Posterior cingulate gyrus (tissue), 11 donors: ENCODE measurements around the gene CISH.

Experiments used
- DNase-seq, 10 donors: peaks; one replicate each; pipeline versions ENCODE4 v3.0.0 to v3.0.0-alpha.2; 2020 to 2021; ENCODE audit warnings: mixed read lengths in 3 of 10
- intact Hi-C: fragments of 100-400 bp; cut with DNase I; formaldehyde crosslinking; loops from one replicate; pipeline ENCODE4 v1.15.1; 2023

CISH gene

DNA sequence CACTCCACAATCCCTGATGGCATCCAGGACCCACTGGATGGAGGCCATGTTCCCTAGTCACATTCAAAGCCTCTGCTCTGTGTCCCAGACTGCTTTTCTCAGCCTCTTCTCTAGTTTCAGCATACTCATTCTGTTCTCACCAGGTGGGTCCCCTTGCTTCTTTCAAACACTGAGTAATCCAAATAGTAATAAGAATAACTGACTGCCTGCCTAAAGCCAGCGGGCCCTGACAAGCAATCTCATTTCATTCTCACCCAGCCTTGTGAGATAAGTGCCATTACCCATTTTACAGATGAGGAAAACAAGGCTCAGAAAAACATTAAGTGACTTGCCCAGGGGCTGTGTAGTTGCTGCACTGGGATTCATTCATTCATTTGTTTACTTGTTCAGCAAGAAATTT, 30.8 kb upstream of the CISH start:
- no peak for DNase-seq

DNA sequence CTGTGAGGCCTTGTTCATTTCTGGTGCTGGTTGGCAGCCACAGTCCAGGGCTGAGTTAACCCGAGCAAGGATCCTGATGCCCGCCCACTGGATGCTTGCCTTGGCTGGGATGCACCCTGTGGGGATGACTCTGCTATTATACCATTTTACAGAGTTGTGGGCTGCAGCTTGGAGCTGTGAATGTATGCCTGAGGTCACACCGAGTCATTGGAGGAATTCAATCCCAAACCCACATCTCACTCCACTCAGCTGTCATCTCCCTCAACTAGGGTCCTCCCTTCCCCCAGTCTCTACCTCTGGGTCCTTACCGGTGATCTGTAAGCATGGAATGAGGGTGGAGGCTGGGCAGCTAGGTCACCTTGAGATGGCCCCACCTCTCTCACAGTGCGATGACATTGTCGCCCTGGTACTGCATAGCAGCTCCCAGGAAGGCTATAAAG, 27.5 kb upstream of the CISH start:
- DNase-seq = no peak
- intact Hi-C loops = no loop called here

More for the DNA sequence above, 30.8 kb upstream of the CISH start:
- intact Hi-C loops = no loop called here

DNA sequence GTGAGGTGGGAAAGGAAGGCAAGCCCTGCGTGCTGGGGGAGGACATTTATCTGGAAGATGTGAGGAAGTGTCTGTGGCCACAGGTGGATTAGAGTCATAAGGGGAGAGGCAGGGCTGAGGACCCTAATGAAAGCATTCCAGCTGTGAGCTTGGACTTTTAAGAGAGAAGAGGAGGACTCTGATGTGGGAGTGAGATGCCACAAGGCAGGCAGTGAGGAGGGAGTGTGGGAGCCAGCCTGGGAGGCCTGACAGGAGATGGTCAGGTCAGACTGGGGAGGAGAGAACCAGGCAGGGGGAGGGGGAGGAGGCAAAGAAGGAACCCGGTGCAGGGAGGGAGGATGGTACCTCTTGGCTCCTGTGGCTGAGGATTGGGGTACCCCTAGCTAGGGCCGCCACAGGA, 26.4 kb upstream of the CISH start:
- no peak for DNase-seq
- intact Hi-C loops = no loop called here

DNA sequence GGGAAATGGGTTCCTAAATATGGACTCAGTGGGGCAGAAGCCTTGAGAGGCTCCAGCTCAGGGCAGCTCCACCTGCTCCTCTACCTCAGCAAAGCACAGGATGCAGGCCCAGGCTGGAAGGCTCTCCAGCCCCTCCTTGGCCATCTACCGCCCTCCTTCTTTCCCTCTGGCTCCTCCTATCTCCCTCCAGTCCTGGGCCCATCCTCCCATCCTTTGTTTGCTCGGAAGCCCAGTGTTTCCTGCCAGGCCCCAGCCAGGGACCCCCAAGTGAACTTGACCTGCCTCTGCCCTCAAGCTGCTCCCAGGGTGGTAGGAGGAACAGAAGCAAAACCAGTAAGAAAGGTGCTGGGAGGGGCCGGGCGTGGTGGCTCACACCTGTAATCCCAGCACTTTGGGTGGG, 25.4 kb upstream of the CISH start:
- intact Hi-C loops = no loop called here

DNA sequence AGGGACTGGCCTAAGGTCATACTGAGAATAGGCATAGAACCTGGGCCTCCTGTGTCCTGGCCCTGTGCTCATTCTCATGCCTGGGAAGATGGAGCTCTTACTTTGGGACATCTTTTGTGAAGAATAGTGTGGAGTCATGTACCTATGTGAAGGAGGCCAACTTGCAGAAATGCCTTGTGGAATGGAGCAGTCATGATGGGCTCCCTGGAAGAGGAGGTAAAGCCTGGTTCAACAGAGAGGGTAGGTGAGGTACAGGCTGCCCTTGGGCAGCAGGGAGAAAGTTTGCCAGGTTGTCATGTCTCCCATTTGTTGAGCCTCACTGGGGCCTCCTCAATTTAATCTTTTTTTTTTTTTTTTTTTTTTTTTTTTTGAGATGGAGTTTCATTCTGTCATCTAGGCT, 23.5 kb upstream of the CISH start:
- intact Hi-C loops = no loop called here
- no peak for DNase-seq

More for the DNA sequence above, 25.4 kb upstream of the CISH start:
- DNase-seq = no peak

DNA sequence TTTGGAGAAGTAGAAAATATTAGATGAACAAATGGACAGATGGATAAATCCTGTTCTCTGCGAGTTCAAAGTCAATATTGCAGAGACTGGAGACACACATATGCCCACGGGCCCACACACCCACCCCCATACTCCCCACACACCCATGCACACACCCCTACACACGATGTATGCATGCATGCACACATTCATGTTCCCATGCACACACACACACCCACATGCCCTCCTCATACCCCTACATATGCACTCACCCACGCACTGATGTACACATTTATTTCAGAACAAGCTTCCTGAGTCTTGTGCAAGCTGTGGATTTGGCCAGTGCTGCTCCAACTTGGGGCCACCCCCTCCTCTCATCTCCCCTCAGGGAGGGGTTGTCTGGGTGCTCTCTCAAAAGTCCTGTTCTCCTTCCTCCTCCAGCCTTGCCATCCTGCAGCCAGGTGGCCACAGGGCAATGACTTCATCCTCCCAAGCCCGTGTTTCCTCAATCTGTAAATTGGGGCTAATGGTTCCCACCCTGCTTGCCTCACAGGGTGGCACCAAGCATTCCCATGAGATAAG, 21.7 kb upstream of the CISH start:
- intact Hi-C loops = no loop called here
- DNase-seq = no peak

DNA sequence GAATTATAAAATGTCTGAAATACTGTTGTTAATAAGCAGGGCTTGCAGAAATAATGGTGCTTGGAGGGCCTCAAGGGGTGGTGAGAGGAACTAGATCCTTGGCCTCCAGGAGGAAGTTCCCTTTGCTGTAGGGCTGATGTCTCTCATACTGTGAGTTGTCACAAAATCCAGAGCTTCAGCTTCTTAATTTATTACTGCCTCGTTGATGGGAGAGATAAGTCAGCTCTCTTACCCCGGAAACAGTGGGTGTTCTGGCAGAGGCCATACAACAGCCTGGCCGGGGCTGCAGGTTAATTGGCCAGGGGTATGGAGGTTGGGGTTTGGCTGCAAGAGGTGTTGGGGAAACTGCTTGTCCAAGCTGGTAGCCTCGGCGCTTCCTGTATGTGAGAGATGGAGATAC, 20.9 kb upstream of the CISH start:
- intact Hi-C loops = no loop called here
- DNase-seq = no peak

DNA sequence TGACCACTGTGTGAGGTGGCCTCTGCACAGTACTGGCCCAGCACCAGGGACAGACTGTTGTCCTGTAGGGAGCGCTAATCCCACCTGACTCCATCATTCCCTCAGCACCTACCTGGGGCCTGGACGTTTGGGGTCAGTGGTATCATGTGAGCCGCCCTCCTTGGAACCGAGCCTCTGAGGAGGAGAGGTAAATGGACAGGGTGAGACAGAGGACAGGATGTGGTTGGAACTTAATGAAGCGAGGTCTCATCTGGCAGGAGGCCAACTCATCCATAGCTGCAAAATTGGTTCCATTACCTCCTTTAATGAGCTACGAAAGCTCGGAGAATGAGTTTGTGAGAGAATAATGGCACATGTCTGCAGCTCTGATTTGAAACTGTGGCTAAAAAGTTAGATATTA, 19.3 kb upstream of the CISH start:
- intact Hi-C loops = no loop called here
- no peak for DNase-seq

DNA sequence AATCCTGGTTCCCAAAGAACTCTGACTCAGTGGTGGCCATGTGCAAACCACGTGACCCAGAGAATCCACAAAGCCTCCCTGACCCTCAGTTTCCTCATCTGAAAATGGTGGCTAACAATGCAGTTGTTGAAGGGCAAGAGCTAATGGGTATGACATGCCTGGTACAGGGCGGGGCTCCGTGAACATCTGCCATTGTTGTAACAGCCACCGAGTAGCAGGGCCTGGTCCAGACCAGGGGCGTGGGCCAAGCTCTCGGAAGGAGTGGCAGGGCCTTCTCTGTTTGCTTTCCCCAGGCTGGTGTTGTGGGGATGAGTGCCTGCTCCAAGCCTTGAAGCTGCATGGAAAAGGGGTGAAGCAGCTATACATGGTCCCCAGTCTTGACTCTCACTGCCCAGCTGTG, 18.8 kb upstream of the CISH start:
- DNase-seq = no peak
- intact Hi-C loops = no loop called here

DNA sequence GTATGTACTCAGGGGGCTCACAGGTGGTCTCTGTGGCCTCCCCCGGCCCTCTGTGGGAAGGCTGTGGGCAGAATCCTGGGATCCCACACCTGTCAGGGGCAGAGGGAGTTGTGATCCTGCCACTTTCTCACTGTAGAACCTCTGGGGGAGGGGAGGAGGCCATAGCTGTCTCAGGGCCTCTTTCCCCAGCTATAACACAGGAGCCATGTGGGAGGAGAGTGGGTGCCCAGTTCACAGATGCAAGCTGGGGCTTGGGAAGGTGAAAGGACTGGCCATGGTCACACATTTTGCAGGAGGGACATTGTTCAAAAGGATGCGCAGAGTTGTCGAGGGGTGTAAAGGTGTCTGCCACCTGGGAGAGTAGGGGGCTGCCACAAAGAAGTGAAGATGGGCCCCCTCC, 17.0 kb upstream of the CISH start:
- DNase-seq = no peak
- intact Hi-C loops = no loop called here

DNA sequence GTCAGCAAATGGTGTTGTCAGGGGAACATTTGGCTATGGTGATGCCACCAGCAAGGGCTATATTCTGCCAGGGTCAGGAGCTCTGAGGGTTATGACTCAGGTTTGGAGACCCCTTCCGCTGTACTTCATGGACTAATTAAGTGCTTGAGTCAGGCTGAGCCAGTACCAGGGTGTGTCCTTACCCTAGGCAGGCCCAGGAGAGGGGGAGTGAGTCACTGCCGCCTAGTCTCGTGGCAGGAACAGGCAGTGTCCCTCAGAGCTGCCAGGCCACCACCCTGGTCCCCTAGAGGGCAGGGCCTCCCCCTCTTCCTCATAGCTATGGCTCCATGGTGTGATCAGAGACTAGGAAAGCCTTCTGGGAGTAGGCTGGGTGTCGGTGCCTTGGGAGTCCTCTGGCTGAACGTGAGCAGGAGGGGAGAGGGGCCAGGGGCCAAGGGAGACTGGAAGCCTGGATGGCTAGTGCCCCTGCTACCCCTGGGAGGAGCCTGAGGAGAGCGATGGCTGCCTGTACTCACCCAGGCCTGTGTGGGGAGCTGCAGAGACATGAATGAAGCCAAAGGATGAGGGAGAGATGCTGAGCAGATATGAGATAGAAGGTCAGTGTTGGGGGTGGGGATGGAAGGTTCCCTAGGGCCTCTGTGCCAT, 16.0 kb upstream of the CISH start:
- intact Hi-C loops = no loop called here
- peak in 7 of 10 donors; percentile 35 to 92 (median 52) for DNase-seq

DNA sequence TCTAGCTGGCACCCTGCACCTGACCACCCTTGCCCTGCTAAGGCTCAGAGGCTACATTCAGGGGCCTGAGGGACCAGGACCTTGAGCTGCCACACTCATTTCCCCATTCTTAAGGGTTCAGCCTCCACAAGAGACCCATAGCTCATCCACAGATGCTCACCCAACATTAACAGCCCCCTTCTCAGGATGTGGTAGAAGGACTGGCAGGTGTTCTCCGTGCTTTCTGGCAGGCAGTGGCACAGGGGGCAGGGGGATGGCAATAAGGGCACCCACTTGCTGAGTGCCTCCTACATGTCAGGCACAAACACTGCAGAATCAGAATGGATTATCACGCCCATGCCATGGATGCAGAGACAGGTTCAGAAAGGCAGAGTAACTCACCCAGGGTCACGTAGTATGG, 14.8 kb upstream of the CISH start:
- DNase-seq = no peak
- intact Hi-C loops = no loop called here

DNA sequence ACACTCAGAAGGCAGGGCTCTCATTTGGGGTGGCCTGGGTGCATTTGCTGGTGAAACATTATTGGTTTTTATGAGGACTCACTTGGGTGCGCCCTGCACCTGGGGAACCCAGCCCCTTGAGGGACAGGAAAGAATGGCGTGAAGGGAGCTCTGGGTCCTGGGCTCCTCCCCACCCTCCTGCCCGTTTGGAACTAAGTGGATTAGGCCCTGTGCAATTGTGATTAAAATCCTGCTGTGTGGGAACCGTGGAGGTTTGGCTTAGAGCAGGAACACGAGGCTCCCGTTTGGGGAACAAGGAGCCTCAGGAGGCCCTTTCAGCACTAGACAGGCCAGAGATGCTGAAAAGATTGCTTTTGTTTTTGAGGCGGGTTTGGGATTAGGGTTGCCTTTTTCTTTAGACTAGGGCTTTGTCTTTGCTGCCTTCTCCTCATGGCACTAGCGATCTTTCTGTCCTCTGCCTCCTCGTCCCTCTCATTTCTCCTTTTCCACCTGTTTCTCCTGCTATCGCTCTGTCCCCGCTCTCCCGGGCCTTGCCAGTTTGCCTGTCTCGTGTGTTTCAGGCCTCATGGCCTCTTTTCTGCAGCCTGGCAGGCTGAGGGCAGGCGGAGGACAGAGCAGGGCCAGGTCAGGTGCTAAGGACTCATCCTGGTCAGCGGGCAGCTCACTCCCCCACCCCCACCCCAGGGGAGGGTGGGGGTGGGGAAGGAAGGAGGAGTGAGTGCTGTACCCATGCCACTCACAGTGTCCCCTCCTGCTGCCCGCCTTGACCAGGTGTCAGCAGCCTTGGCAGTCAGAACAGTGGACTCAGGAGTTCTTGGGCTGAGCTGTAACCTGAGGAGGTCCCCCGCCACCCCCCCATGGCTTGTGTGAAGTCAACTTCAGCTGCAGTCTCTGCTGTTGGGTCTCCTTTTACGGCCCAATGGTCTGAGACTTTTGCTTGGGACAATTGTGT, 13.9 kb upstream of the CISH start:
- no peak for DNase-seq
- intact Hi-C loops = no loop called here

DNA sequence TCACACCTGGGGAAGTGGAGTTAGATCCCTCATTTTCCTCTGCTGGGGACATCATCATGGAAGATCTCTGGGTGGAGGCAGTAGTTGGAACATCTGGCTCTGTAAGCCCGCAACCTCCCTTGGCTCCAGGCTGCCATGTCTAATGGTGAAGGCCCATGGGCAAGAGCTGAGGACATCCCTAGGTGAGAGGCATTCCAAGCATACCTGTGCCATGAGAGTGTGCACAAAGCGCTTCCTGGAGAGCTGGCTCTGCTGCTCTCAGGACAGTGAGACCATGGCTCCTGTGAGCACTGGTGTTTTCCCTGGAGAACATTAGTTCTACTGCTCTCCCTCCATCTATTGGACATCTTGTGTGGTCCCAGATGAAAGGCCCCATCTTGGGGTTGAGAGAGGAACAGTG, 13.1 kb upstream of the CISH start:
- intact Hi-C loops = loop anchor here (5.0 kb wide), 1 partner anchor 48 kb away; the partner anchor contains the start of gene DOCK3
- DNase-seq = no peak

DNA sequence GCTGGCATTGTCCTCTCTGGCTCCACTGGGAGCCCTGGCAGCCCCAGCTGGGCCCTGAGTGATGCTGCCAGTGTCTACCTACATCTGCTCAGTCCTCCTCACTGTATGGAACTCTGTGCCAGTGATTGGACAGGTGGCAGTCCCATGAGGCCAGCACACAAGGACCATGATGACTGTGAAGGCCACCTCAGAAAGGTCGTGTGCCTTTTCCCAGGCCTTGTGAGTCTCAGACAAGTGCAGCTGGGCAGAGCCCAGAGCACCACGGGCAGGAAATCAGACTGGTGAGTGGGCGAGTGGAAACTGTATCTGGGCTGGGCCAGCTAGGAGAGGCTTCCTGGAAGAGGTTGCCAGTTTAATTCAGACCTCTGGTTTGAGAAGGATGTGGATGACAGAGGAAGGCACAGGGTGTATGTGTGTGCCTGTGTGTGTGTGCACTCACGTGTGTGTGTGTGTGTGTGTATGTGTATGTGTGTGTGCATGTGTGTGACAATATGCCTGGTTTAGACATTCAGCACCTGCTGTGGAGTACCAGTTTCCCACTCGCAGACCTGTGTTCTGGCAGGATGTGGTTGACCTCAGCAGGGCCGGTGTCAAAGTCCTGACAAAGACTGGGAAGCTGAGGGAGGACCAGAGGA, 12.4 kb upstream of the CISH start:
- intact Hi-C loops = loop anchor here (5.0 kb wide), 1 partner anchor 48 kb away; the partner anchor contains the start of gene DOCK3
- DNase-seq = no peak

DNA sequence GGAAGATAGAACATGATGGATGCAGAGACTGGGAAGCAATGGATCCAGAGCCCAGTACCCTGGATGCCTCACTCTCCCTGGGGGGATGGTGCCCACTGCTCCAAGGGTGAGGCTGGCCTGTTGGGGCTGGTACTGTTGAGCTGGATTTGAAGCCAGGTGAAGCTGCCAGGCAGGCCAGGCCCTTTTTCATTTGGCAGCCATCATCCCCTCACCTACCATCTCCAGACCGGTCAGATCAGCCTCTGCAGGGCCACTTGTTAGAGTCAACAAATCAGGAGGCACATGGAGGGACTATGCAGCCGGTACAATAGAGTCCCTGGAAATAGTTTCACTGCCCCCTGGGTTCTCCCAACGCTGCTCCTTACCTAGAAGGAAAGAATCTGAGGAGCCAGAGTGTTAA, 11.3 kb upstream of the CISH start:
- intact Hi-C loops = loop anchor here (5.0 kb wide), 1 partner anchor 49 kb away; the partner anchor contains the start of gene DOCK3
- no peak for DNase-seq

DNA sequence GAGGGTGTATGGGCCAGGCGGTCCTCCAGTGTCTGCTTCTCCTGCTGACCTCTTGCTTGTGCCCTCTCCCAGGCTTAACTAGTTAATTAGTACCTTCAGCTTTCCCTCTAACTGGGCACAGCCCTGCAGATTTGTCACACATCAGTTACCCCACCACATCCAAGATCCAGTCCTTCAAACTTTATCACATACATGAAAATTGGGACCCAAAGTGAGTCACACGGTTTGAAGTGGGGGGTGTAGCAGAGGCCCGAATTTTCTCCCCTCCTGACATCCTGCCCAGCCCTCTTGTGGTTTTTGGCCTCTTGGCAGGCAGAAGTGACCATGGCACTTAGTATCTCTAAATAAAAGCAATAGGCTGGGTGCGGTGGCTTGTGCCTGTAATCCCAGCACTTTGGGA, 9.2 kb upstream of the CISH start:
- no peak for DNase-seq
- intact Hi-C loops = loop anchor here (5.0 kb wide), 1 partner anchor 51 kb away; the partner anchor contains the start of gene DOCK3

DNA sequence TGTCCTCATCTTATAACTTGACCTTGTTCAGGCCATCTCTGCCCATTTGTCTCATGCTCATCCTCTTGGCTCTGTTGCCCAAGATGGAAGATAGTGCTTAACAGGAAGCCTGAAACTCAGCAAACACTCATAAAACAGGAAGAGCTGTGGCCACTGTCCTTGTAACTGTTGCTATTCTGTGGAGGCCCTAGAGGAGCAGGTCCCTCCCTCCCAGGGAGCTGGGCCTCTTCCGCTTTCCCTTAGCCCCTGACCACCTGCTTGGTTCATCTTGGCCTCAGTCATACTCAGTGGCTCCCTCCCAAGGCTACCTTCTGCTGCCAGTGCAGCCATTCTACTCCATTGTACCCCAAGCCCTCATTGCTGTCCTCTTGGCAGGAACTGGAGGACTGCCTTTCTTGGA, 8.8 kb upstream of the CISH start:
- DNase-seq = peak in 1 of 10 donors; percentile 21
- intact Hi-C loops = loop anchor here (5.0 kb wide), 1 partner anchor 52 kb away; the partner anchor contains the start of gene DOCK3

DNA sequence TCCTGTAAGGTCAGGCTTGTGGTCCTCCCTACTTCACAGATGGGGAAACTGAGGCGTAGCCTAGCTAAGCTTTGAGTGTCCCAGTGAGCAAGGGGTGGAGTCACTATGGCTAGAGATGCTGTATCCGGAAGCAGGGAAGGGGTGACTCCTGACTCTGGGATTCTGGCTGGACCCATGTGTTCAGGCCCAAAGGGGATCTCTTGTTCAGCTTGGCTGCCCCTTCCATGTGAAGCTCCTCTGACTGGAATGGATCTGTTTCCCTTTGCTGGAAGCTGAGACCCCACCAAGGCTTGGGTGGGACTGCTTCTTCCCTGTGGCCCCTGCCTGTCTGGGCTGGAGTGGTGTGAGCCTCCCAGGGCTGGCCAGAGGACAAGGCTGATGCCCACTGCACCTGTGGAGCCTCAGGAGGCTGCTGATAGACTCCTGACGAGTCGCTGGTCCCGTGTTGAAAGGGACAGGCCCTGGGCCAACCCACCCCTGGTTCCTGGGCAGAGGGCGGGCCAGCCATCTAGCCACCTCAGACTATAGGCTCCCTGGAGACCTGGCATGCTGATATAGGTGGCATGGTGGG, 6.4 kb upstream of the CISH start:
- intact Hi-C loops = loop anchor here (5.0 kb wide), 2 partner anchors 34 to 754 kb away; no protein-coding TSS in a partner anchor
- no peak for DNase-seq

DNA sequence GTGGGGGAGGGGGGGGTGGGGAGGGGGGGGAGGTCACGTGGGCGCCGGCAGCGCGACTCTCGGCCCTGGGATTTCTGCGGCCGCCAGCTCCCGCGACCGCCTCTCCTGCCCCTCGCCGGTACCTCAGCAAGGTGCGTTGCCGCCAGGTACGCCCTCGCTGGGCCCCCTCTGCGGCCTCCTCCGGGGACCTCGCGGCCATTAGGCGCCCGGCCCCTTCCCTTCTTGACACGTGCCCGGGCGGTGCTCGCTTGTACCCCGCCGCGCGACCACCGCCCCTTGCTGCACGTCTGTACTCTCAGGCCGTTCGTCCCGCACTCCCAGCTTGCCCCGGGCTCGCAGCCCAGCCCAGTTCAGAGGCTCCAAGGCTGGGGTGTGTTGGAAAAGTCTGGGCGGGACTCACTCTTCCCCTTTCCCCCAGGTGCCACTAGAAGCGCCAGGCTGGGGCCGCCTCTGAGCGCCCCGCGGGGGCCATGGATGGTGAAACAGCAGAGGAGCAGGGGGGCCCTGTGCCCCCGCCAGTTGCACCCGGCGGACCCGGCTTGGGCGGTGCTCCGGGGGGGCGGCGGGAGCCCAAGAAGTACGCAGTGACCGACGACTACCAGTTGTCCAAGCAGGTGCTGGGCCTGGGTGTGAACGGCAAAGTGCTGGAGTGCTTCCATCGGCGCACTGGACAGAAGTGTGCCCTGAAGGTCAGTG, 5.7 kb upstream of the CISH start, which contains the start of gene MAPKAPK3:
MAPKAPK3 (plus strand) TSS at position 56 of the 696 bp plus-strand sequence; CDS start at position 471, 415 bp downstream.
- intact Hi-C loops = loop anchor here (5.0 kb wide), 2 partner anchors 35 to 755 kb away; no protein-coding TSS in a partner anchor
- peak in 1 of 10 donors; percentile 88 for DNase-seq
